BJ (cell line): ENCODE results near the gene FRAT1. TPM values are rescaled to one million over a fixed set of nuclear protein-coding genes. Genes with fewer than 3 reads are reported as not detected.
A peak's percentile ranks its signal among the peaks of the same experiment; 100 is the strongest.

Experiments
- CTCF ChIA-PET: fragments of 350-600 bp; formaldehyde crosslinking; extraction: SDS; loops from one replicate; lab custom pipeline; 2021; ENCODE audit warnings: antibody characterized with exemption, inconsistent platforms; lab: Yijun Ruan, JAX
- POLR2A ChIA-PET: fragments of 300-600 bp; sonication (Branson Sonifier 250); formaldehyde crosslinking; extraction: SDS; loops from one replicate; lab custom pipeline; 2021; ENCODE audit warnings: antibody characterized with exemption; lab: Charles Lee
- DNase-seq: peaks from one replicate; pipeline ENCODE4 v3.0.0-alpha.2; 2011; ENCODE audit warnings: low read depth
- H3K27me3 ChIP-seq: 2 replicates; pipeline ENCODE4 v1.6.0; 2011; ENCODE audit warnings: low read length; ENCODE audit not compliant: control insufficient read depth, insufficient read depth
- H3K36me3 ChIP-seq: 2 replicates; pipeline ENCODE4 v1.5.1; 2011; ENCODE audit warnings: low read length; ENCODE audit not compliant: control insufficient read depth, insufficient read depth
- H3K4me3 ChIP-seq: 2 replicates; pipeline ENCODE4 v1.5.1; 2011; ENCODE audit warnings: low read depth, mild to moderate bottlenecking, control low read depth, low read length
- CTCF ChIP-seq: IDR thresholded peaks from 2 replicates; pipeline ENCODE4 v1.5.1; 2011; ENCODE audit warnings: low read depth, mild to moderate bottlenecking, control low read depth, inconsistent platforms, low read length, moderate library complexity; ENCODE audit not compliant: insufficient read depth
- polyA plus RNA-seq: library from polyadenylated mRNA; depleted of rRNA; stranded (reverse); fragments of >200 nt; gene quantifications from 2 replicates; pipeline ENCODE4 v1.2.3, GENCODE V29; 2011

FRAT1 gene
- polyA plus RNA-seq, 1 experiment: 1.2 TPM

GRCh38 chr10:97328646-97329453 lies 9.8 kb downstream of the FRAT1 start:
- ChIA-PET CTCF (no interaction called here), POLR2A (no interaction called here)
- no peak for DNase-seq
- Histone ChIP-seq H3K36me3 (no peaks in the 10 kb centered on the region), H3K4me3 (no peak overlapping the region), H3K27me3 (no peaks in the 10 kb centered on the region)
- TF ChIP-seq CTCF: no peak

- Histone ChIP-seq H3K36me3 (no peaks in the 10 kb centered on the region), H3K4me3 (no peak overlapping the region), H3K27me3 (no peaks in the 10 kb centered on the region)
- no peak for TF ChIP-seq CTCF
- no peak for DNase-seq
- POLR2A ChIA-PET: interaction anchor here (0.6 kb wide), 1 partner anchor 516 kb away, joined by 3 read pairs; no protein-coding TSS in a partner anchor
- CTCF ChIA-PET: interaction anchor here (0.6 kb wide), 1 partner anchor 55 kb away, joined by 4 read pairs; no protein-coding TSS in a partner anchor
These were observed 10.7 kb downstream of the FRAT1 start for GRCh38 chr10:97329766-97330165.

GRCh38 chr10:97331153-97331703 lies 12.2 kb downstream of the FRAT1 start:
- ChIA-PET CTCF (interaction anchor here (0.7 to 4.1 kb wide), 6 partner anchors 9 to 351 kb away, joined by 3 to 28 read pairs (median 6); no protein-coding TSS in a partner anchor), POLR2A (no interaction called here)
- DNase-seq: no peak
- Histone ChIP-seq H3K4me3 (no peak overlapping the region), H3K27me3 (peaks cover 2% of the 10 kb centered on the region; the same call in 1 of the 2 replicates), H3K36me3 (no peaks in the 10 kb centered on the region)
- TF ChIP-seq CTCF: no peak

- H3K4me3 ChIP-seq: peak overlapping the region; percentile 76
These were observed 13.7 kb downstream of the FRAT1 start for GRCh38 chr10:97332591-97333350.

More at GRCh38 chr10:97332591-97333350, 13.7 kb downstream of the FRAT1 start:
- DNase-seq: peak; percentile 41
- H3K36me3 ChIP-seq: no peaks in the 10 kb centered on the region
- peak; percentile 56 for TF ChIP-seq CTCF
- ChIA-PET POLR2A (no interaction called here), CTCF (interaction anchor here (1.1 to 4.1 kb wide), 14 partner anchors 9 to 295 kb away, joined by 3 to 28 read pairs (median 5); no protein-coding TSS in a partner anchor)
- peaks cover 8% of the 10 kb centered on the region; the same call in 1 of the 2 replicates for H3K27me3 ChIP-seq
